H1 (cell line): ENCODE data around the gene RFK. TPM values are rescaled to one million over a fixed set of nuclear protein-coding genes. Genes with fewer than 3 reads are reported as not detected.
A peak's percentile ranks its signal among the peaks of the same experiment; 100 is the strongest.

Source experiments
- CTCF ChIA-PET: fragments of 300-600 bp; sonication (Branson Sonifier 250); formaldehyde crosslinking; loops from one replicate; lab custom pipeline; 2021; ENCODE audit not compliant: partially characterized antibody; lab: Charles Lee
- POLR2A ChIA-PET: fragments of 300-600 bp; sonication (Branson Sonifier 250); formaldehyde crosslinking; loops from one replicate; lab custom pipeline; 2021; ENCODE audit warnings: inconsistent platforms; ENCODE audit not compliant: partially characterized antibody; lab: Charles Lee
- DNase-seq, 2 experiments: peaks; one replicate each; pipeline versions ENCODE4 v3.0.0 to v3.0.0-alpha.2; 2010 to 2022; ENCODE audit warnings: low spot score in 2 of 2, low read depth in 1 of 2, mixed read lengths in 1 of 2
- FAIRE-seq: peaks from 2 replicates; lab custom pipeline; 2011; peaks lifted over from hg19 to GRCh38; lab: Jason Lieb, UNC
- H2AFZ ChIP-seq: 2 replicates; pipeline ENCODE4 v1.8.1; 2012; ENCODE audit warnings: low read length, inconsistent platforms
- H2AK5ac ChIP-seq: 2 replicates; pipeline ENCODE4 v1.6.1; 2013; ENCODE audit warnings: low read depth, low read length
- H2BK120ac ChIP-seq: replicated peaks from 2 replicates; pipeline ENCODE3; 2013; ENCODE audit warnings: low read depth, low read length, inconsistent platforms
- H2BK12ac ChIP-seq: 2 replicates; pipeline ENCODE4 v1.6.1; 2013; ENCODE audit warnings: low read depth, low read length
- H2BK15ac ChIP-seq: 2 replicates; pipeline ENCODE4 v1.6.1; 2013; ENCODE audit warnings: low read length
- H2BK20ac ChIP-seq: 2 replicates; pipeline ENCODE4 v1.6.1; 2013; ENCODE audit warnings: low read length
- H2BK5ac ChIP-seq: 2 replicates; pipeline ENCODE4 v1.6.1; 2013; ENCODE audit warnings: low read depth, low read length
- H3K14ac ChIP-seq: 2 replicates; pipeline ENCODE4 v1.6.1; 2013; ENCODE audit warnings: inconsistent platforms; ENCODE audit not compliant: insufficient read length
- H3K18ac ChIP-seq: 2 replicates; pipeline ENCODE4 v1.6.1; 2013; ENCODE audit warnings: low read length; ENCODE audit errors: extremely low read depth
- H3K23ac ChIP-seq: 2 replicates; pipeline ENCODE4 v1.6.1; 2013; ENCODE audit warnings: inconsistent platforms; ENCODE audit not compliant: insufficient read length
- H3K23me2 ChIP-seq: 2 replicates; pipeline ENCODE4 v1.6.1; 2013; ENCODE audit warnings: low read depth, low read length
- H3K27ac ChIP-seq: 2 replicates; pipeline ENCODE4 v1.6.1; 2011; ENCODE audit warnings: low read depth, low read length, inconsistent platforms
- H3K27me3 ChIP-seq, 4 experiments: replicated peaks in 1 of 4; 1 replicate in 1 of 4; 2 replicates in 3 of 4; pipeline versions ENCODE4 v1.6.1 to v1.8.1; 2011 to 2013; ENCODE audit warnings: low read length in 3 of 4, mild to moderate bottlenecking in 3 of 4, inconsistent platforms in 2 of 4, mixed read lengths in 2 of 4, moderate library complexity in 1 of 4; ENCODE audit not compliant: control insufficient read depth in 3 of 4, insufficient read depth in 3 of 4; ENCODE audit errors: extremely low read depth in 1 of 4
- H3K36me3 ChIP-seq, 4 experiments: 2 replicates each; pipeline versions ENCODE4 v1.6.1 to v1.8.1; 2011 to 2013; ENCODE audit warnings: mild to moderate bottlenecking in 4 of 4, low read length in 3 of 4, moderate library complexity in 2 of 4, control low read depth in 1 of 4, inconsistent platforms in 1 of 4; ENCODE audit not compliant: insufficient read depth in 4 of 4, control insufficient read depth in 2 of 4
- H3K4ac ChIP-seq: replicated peaks from 2 replicates; pipeline ENCODE3; 2013; ENCODE audit warnings: low read length, low read depth, mixed read lengths, inconsistent platforms; ENCODE audit not compliant: insufficient read length
- H3K4me1 ChIP-seq, 4 experiments: replicated peaks in 1 of 4; 1 replicate in 1 of 4; 2 replicates in 3 of 4; pipeline versions ENCODE4 v1.6.1 to v1.8.1; 2011 to 2013; ENCODE audit warnings: low read length in 3 of 4, inconsistent platforms in 2 of 4, mixed read lengths in 1 of 4; ENCODE audit not compliant: insufficient read depth in 4 of 4, control insufficient read depth in 3 of 4
- H3K4me2 ChIP-seq, 2 experiments: 2 replicates each; pipeline versions ENCODE4 v1.6.1 to v1.8.1; 2011 to 2013; ENCODE audit warnings: low read depth in 2 of 2, low read length in 2 of 2, control low read depth in 1 of 2, inconsistent platforms in 1 of 2, mild to moderate bottlenecking in 1 of 2; ENCODE audit not compliant: insufficient read depth in 1 of 2
- H3K4me3 ChIP-seq, 4 experiments: fragments of 200-600, 300-600 bp in 1 of 4; sonication (generic), shearing (Covaris generic), sonication (Bioruptor Twin) in 1 of 4; 2 replicates each; pipeline versions ENCODE4 v1.5.1 to v1.8.1; 2011 to 2016; ENCODE audit warnings: low read length in 4 of 4, low read depth in 3 of 4, control low read depth in 2 of 4, inconsistent platforms in 2 of 4, mild to moderate bottlenecking in 2 of 4, mixed read lengths in 1 of 4, moderate library complexity in 1 of 4; ENCODE audit not compliant: insufficient read depth in 2 of 4; ENCODE audit errors: extremely low read depth in 1 of 4
- H3K56ac ChIP-seq: replicated peaks from 2 replicates; pipeline ENCODE3; 2013; ENCODE audit warnings: low read depth, mild to moderate bottlenecking, mixed read lengths, low read length, inconsistent platforms; ENCODE audit not compliant: insufficient read length
- H3K79me1 ChIP-seq: 2 replicates; pipeline ENCODE4 v1.6.1; 2013; ENCODE audit warnings: low read depth, low read length, control low read depth
- H3K79me2 ChIP-seq, 2 experiments: 2 replicates each; pipeline versions ENCODE4 v1.6.1 to v1.8.1; 2012 to 2013; ENCODE audit warnings: low read length in 2 of 2, mild to moderate bottlenecking in 2 of 2, inconsistent platforms in 1 of 2; ENCODE audit not compliant: insufficient read depth in 2 of 2, control insufficient read depth in 1 of 2
- H3K9ac ChIP-seq, 4 experiments: replicated peaks in 1 of 4; 1 replicate in 1 of 4; 2 replicates in 3 of 4; pipeline versions ENCODE4 v1.6.1 to v1.8.1; 2011 to 2013; ENCODE audit warnings: low read depth in 3 of 4, low read length in 3 of 4, control low read depth in 2 of 4, mild to moderate bottlenecking in 2 of 4, moderate library complexity in 2 of 4, inconsistent platforms in 1 of 4; ENCODE audit errors: extremely low read depth in 1 of 4
- H3K9me3 ChIP-seq, 2 experiments: 2 replicates each; pipeline versions ENCODE4 v1.6.1 to v1.8.1; 2012 to 2013; ENCODE audit warnings: mild to moderate bottlenecking in 2 of 2, moderate library complexity in 2 of 2, control low read depth in 1 of 2, inconsistent platforms in 1 of 2, low read depth in 1 of 2, low read length in 1 of 2, mixed read lengths in 1 of 2; ENCODE audit not compliant: insufficient read depth in 2 of 2
- H4K20me1 ChIP-seq, 2 experiments: replicated peaks in 1 of 2; 2 replicates each; pipeline versions ENCODE3 to v1.8.1; 2011 to 2013; ENCODE audit warnings: inconsistent platforms in 2 of 2, low read length in 2 of 2, mild to moderate bottlenecking in 1 of 2; ENCODE audit not compliant: insufficient read depth in 2 of 2, control insufficient read depth in 1 of 2
- H4K5ac ChIP-seq: 2 replicates; pipeline ENCODE4 v1.6.1; 2013; ENCODE audit warnings: low read length, low read depth, mixed read lengths, inconsistent platforms; ENCODE audit not compliant: insufficient read length
- H4K8ac ChIP-seq: 2 replicates; pipeline ENCODE4 v1.8.0; 2013; ENCODE audit warnings: mild to moderate bottlenecking, moderate library complexity, low read length, inconsistent platforms; ENCODE audit not compliant: insufficient read depth; ENCODE audit errors: extremely low read depth
- H4K91ac ChIP-seq: replicated peaks from 2 replicates; pipeline ENCODE3; 2013; ENCODE audit warnings: low read length, mixed read lengths, inconsistent platforms; ENCODE audit not compliant: insufficient read length
- NANOG ChIP-seq: IDR thresholded peaks from 2 replicates; pipeline ENCODE4 v1.6.1; 2011; ENCODE audit warnings: low read length, low read depth, mild to moderate bottlenecking, inconsistent platforms; ENCODE audit not compliant: insufficient read depth, poor library complexity, severe bottlenecking
- RXRA ChIP-seq: IDR thresholded peaks from 2 replicates; pipeline ENCODE4 v1.6.1; 2011; ENCODE audit warnings: low read depth, mild to moderate bottlenecking, low read length, moderate library complexity; ENCODE audit not compliant: insufficient read depth
- SP1 ChIP-seq: IDR thresholded peaks from 2 replicates; pipeline ENCODE4 v1.6.1; 2011; ENCODE audit warnings: low read depth, low read length
- WGBS, 2 experiments: shearing (Covaris generic) in 1 of 2; methylation state at CpG; one replicate each; pipeline versions ENCODE4 v1.1.6 to v1.1.7; 2013 to 2015; ENCODE audit warnings: low lambda C conversion rate in 2 of 2, mixed read lengths in 2 of 2, inconsistent platforms in 1 of 2, low coverage in 1 of 2, missing lambda C conversion rate in 1 of 2; ENCODE audit not compliant: insufficient replicate concordance in 2 of 2, insufficient coverage in 1 of 2, insufficient read length in 1 of 2; ENCODE audit errors: extremely low coverage in 1 of 2, missing lambda C conversion rate in 1 of 2; 5-methylcytosine and 5-hydroxymethylcytosine counted together
- polyA plus RNA-seq, 7 experiments: library from polyadenylated mRNA; depleted of rRNA in 3 of 7; stranded (reverse) in 5 of 7; unstranded in 2 of 7; fragments of >200 nt in 5 of 7; fragments of 200-250 nt in 2 of 7; gene quantifications; 1 replicate in 5 of 7; 2 replicates in 1 of 7; 4 replicates in 1 of 7; pipeline versions ENCODE4 v1.2.1 to v1.2.3, GENCODE V29; 2011 to 2013; ENCODE audit warnings: missing spikeins in 2 of 7, mixed read lengths in 2 of 7
- total RNA-seq: library from RNA; stranded (reverse); fragmentation: NEBNext Ultra II Directional; extraction: Animal tissue kit (Norgen Biotek cat#: 25700); gene quantifications from 2 replicates; pipeline ENCODE4 v1.2.1, GENCODE V29; 2021

Gene RFK
- total and polyA plus RNA-seq, 2 of the 8 experiments (the other 6 are each of a cell fraction or from before 2014, with no cell fraction given), result 4.3 to 10.6 TPM

DNA sequence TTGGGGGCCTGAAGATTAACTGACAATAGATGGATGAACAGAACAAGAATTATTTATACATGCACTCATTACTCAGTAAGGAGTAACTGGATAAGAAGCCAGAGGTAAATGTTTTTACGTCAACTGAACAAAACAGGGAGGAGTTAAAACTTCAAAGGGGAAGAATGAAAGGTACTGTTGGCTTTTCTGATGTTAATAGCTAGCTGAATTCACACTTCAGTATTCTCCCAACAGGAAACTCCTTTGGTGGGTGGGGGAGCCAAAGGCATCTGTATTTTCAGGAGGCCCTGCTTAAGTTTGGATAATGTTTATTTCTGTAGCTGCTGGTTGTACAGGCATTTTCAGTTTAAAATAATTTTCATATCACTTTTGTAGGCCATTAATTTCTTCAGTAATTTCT, 23.2 kb upstream of the RFK start:
- POLR2A ChIA-PET, result interaction anchor here (0.9 kb wide), 1 partner anchor 23 kb away, joined by 3 read pairs; the partner anchor contains the start of gene RFK
- CTCF ChIA-PET, result interaction anchor here (0.7 to 1.0 kb wide), 2 partner anchors 10 to 23 kb away, joined by 3 to 4 read pairs; partner anchors contain the start of gene RFK
- Histone ChIP-seq H3K14ac (no peak overlapping the region), H3K4me3 (no peak overlapping the region), H3K18ac (no peak overlapping the region), H2BK12ac (0 out of 2 replicates have a peak overlapping the region, but pooled peaks have one; percentile 68), H2BK20ac (no peak overlapping the region), H3K27me3 (peaks cover 0 to 4% (median 0%) of the 10 kb centered on the region in 4 experiments; a peak in 1 of 7 replicates), H2AFZ (no peak overlapping the region), H3K9me3 (peaks cover 0 to 4% of the 10 kb centered on the region in 2 experiments; a peak in 2 of 4 replicates), H3K23me2 (no peaks in the 10 kb centered on the region), H3K9ac (no peak overlapping the region), H3K79me1 (no peaks in the 10 kb centered on the region), H3K23ac (no peak overlapping the region), H3K36me3 (no peaks in the 10 kb centered on the region), H3K4me1 (peaks cover 0 to 6% (median 0%) of the 10 kb centered on the region in 4 experiments; a peak in 2 of 7 replicates), H3K4me2 (peak overlapping the region in 1 of 2 experiments; percentile 28; a peak in 1 of 4 replicates), H4K91ac (no peak overlapping the region), H4K5ac (no peak overlapping the region), H2AK5ac (no peak overlapping the region), H2BK120ac (no peak overlapping the region), H3K27ac (no peak overlapping the region), H4K8ac (no peak overlapping the region), H2BK5ac (no peak overlapping the region), H3K56ac (no peak overlapping the region), H4K20me1 (no peaks in the 10 kb centered on the region), H3K79me2 (no peaks in the 10 kb centered on the region), H2BK15ac (no peak overlapping the region), H3K4ac (no peak overlapping the region)
- DNase-seq (no peak), FAIRE-seq (peak; percentile 60)
- TF ChIP-seq SP1, result 0 out of 2 replicates have a peak, but pooled peaks have one; percentile 19
- TF ChIP-seq RXRA, result no peak
- TF ChIP-seq NANOG, result peak; percentile 18
- 14% methylated on average over 1 of the region's 1 CpG; no CpG with 5 or more reads in 1 of the 2 experiments for WGBS, 2 experiments
